NCI-H345 (cell line): ENCODE results near the gene HDAC4.

ENCODE experiments used
- DNase-seq: peaks from one replicate; lab custom pipeline; 2025; lab: John Stamatoyannopoulos, UW

Gene HDAC4

GRCh38 chr2:239255218-239255617 lies 145.6 kb downstream of the HDAC4 start:
- DNase-seq: no peak

GRCh38 chr2:239253701-239254436 lies 147.0 kb downstream of the HDAC4 start:
- no peak for DNase-seq

GRCh38 chr2:239253264-239253663 lies 147.6 kb downstream of the HDAC4 start:
- DNase-seq: no peak

- no peak for DNase-seq
Measured at GRCh38 chr2:239252801-239253200, 148.0 kb downstream of the HDAC4 start.

- no peak for DNase-seq
Measured at GRCh38 chr2:239252393-239252792, 148.4 kb downstream of the HDAC4 start.

- DNase-seq: no peak
Measured at GRCh38 chr2:239251971-239252370, 148.8 kb downstream of the HDAC4 start.

GRCh38 chr2:239250216-239251081 lies 150.4 kb downstream of the HDAC4 start:
- no peak for DNase-seq

GRCh38 chr2:239249776-239250175 lies 151.0 kb downstream of the HDAC4 start:
- peak; percentile 65 for DNase-seq

- no peak for DNase-seq
Measured at GRCh38 chr2:239249048-239249447, 151.8 kb downstream of the HDAC4 start.

GRCh38 chr2:239247401-239248245 lies 153.2 kb downstream of the HDAC4 start:
- no peak for DNase-seq

GRCh38 chr2:239246723-239247122 lies 154.1 kb downstream of the HDAC4 start:
- peak; percentile 77 for DNase-seq

GRCh38 chr2:239245872-239246721 lies 154.7 kb downstream of the HDAC4 start:
- DNase-seq: peak; percentile 73

GRCh38 chr2:239245107-239245506 lies 155.7 kb downstream of the HDAC4 start:
- DNase-seq: no peak

- no peak for DNase-seq
Measured at GRCh38 chr2:239244625-239245024, 156.2 kb downstream of the HDAC4 start.

- no peak for DNase-seq
Measured at GRCh38 chr2:239241431-239241960, 159.3 kb downstream of the HDAC4 start.

- DNase-seq: no peak
Measured at GRCh38 chr2:239240414-239240881, 160.4 kb downstream of the HDAC4 start.

GRCh38 chr2:239239607-239240413 lies 161.0 kb downstream of the HDAC4 start:
- no peak for DNase-seq

GRCh38 chr2:239238839-239239606 lies 161.8 kb downstream of the HDAC4 start:
- no peak for DNase-seq

GRCh38 chr2:239238381-239238780 lies 162.4 kb downstream of the HDAC4 start:
- DNase-seq: no peak
